Lung microvascular endothelial cell (primary cell): ENCODE results near the gene HSPB6. TPM values are rescaled to one million over a fixed set of nuclear protein-coding genes. Genes with fewer than 3 reads are reported as not detected.

Experiments used
- DNase-seq, 2 donors: peaks; one replicate each; pipeline versions ENCODE4 v3.0.0 to v3.0.0-alpha.2; 2010; ENCODE audit warnings: low read depth in 2 of 2
- total RNA-seq: library from RNA; depleted of rRNA; stranded (reverse); fragments of >200 nt; gene quantifications from 2 replicates; pipeline ENCODE4 v1.2.1, GENCODE V29; 2014

Gene HSPB6
- total RNA-seq, 1 donor from 2014 or later = 0.20 TPM

- DNase-seq = no peak
These were observed 10.7 kb upstream of the HSPB6 start for GRCh38 chr19:35767288-35768081.

DNA sequence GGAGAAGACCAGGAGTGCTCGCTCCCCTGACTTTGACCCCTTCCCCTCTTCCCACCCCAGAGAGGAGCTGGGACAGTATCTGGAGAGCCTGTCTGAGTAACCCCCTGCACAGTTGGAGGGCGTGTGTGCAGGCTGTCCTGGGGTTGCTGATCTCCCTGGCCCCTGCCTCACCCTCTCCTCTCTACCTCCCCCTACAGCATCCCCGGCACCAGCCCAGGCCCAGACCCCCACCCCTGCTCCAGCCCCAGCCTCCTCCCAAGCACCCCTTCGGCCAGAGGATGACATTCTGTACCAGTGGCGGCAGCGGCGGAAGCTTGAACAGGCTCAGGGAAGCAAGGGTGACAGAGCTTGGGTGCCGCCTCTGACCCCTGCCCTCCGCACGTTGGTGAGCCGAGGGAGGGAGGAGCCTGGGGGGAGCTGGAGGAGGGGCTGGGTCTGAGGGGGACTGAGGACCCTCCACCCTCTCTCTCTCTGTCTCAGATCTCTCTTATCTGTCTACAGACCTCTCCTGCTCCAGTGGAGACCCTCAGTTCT lies 9.8 kb upstream of the HSPB6 start:
- no peak for DNase-seq

DNA sequence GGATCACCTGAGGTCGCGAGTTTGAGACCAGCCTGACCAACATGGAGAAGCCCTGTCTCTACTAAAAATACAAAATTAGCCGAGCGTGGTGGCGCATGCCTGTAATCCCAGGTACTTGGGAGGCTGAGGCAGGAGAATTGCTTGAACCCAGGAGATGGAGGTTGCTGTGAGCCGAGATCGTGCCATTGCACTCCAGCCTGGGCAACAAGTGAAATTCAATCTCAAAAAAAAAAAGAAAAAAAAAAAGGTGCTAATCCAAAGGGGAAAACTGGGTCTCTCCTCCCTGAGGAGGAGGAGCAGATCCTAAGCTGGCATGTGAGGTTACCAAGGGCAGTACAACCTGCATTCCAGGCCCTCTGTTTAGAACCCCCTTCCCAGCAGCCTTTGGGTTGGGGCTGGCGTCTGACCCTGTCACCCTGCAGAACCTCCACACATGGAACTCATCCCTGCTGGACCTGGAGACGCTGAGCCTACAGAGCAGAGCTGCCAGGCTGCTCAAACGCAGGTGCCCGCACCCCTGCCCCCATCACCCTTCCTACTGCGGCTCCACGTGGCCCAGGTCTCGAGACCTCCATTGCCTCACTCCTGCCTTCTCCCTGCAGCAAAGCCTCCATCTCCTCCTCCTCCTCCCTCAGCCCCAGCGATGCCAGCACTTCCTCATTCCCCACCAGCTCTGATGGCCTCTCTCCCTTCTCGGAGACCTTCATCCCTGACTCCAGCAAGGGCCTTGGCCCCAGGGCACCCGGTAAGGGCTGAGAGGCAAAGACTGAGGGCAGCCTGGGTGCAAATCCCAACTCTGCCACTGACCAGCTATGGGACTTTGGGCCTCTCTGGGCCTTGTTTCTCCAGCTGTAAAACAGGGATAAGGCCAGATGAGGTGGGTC lies 7.8 kb upstream of the HSPB6 start:
- no peak for DNase-seq

GRCh38 chr19:35760711-35761349 lies 4.0 kb upstream of the HSPB6 start:
- DNase-seq = no peak

DNA sequence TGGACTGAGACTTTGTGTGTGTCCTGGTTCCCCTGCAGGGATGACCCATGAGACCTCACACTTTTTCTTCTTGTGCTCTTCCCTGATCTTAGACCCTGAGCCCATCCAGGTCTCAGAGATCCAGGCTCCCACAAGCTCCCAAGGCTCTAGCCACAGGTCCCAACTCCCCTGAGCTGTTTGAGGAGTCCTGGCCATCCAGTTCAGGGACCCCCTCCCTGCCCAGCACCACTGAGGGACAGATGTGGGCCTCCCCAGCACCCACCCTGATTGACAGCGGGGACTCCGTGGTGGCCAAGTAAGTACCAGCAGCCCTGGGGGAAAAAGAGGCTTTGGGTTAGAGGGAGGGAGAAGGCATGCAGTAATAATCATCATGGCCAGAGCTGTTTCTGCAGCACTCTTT lies 2.9 kb upstream of the HSPB6 start:
- no peak for DNase-seq

GRCh38 chr19:35757749-35758608 lies 1.1 kb upstream of the HSPB6 start, which contains the start of gene PROSER3:
TSS of gene PROSER3 (plus strand) at chr19:35758176. CDS start at chr19:35758216, 40 bp downstream.
- DNase-seq = peak; percentile 99 to 100

GRCh38 chr19:35757231-35757748 lies 461 bp upstream of the HSPB6 start:
- peak in 1 of 2 donors; percentile 67 for DNase-seq

DNA sequence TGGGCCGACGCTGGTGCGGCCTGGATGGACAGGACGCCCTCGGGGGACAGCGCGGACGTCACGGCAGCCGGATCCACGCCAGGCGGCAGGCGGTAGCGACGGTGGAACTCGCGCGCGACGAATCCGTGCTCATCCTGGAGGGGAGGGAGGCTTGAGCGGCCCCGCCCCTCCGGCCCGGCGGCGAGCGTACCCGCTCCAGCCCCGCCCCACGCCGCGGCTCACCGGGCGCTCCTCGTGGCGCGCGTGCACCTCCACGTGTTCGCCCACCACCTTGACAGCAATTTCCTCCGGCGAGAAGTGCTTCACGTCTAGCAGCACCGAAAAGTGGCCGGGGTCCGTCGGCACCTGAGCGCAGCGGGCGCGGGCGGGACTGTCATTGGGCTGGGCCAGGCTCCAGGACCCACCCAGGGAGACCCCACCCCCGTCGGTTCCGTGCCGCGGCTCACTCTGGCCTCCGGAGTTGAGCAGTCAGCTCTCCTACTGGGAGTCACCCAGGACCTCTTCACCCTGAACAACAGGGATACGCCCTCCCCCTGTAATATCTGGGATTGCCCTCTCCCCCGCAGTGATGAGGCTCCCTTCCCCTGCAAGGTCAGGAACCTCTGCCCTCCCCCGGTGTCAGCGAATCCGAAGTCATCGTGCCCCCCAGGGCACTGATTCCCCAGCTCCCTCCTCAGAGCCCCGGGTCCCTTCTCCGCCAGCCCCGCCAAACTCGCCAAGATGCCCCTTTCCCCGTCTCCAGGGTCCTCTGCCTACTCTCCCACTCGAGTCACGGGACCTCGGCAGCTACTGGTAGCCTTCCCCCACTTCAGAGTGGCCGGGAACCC lies 1.1 kb downstream of the HSPB6 start:
- DNase-seq = peak in 1 of 2 donors; percentile 60

DNA sequence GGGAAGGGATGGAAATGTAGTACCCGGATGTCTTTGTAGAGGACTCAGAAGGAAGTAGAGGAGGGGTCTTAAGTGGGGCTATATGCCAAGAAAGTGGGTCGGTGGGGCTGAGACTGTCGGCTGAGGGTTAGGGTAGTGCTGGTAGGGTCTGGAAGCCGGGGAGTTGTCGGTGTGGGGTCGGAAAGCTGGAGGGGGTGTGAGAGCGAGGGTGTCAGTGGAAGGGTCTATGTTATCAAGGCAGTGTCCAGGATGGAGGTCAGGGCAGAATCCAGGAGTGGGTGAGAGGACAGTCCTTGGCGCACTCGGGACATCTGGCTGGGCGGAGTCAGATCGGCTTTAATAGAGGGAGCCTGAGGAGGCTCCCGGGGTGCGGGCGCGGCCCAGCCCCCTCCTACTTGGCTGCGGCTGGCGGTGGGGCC lies 1.7 kb downstream of the HSPB6 start:
- DNase-seq = no peak

- DNase-seq = no peak
These were observed 2.3 kb downstream of the HSPB6 start for GRCh38 chr19:35754370-35755130.

- no peak for DNase-seq
These were observed 3.0 kb downstream of the HSPB6 start for GRCh38 chr19:35753634-35754369.

DNA sequence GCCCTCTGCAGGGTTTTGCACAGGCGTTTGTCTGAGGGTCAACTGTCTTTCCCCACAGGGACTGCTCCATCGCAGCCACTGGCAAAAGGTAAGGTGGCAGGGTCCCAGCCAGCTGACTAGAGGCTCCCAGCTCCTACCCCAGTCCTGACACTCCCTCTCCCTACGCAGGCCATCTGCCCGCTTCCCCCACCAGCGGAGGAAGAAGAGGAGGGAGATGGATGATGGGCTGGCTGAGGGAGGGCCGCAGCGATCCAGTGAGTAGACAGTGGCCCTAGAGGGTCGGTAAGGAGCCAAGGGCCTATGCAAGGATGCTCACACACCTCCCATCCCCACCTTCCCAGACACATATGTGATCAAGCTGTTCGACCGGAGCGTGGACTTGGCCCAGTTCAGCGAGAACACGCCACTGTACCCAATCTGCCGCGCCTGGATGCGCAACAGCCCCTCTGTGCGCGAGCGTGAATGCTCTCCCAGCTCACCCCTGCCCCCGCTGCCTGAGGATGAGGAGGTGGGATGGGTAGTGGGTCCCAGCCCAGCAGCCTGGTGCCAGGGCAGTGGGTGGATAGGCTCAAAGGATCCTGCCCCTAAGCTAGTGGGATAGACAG lies 4.0 kb downstream of the HSPB6 start:
- DNase-seq = no peak

GRCh38 chr19:35751839-35752745 lies 4.7 kb downstream of the HSPB6 start:
- no peak for DNase-seq

GRCh38 chr19:35750167-35750566 lies 6.7 kb downstream of the HSPB6 start:
- no peak for DNase-seq

DNA sequence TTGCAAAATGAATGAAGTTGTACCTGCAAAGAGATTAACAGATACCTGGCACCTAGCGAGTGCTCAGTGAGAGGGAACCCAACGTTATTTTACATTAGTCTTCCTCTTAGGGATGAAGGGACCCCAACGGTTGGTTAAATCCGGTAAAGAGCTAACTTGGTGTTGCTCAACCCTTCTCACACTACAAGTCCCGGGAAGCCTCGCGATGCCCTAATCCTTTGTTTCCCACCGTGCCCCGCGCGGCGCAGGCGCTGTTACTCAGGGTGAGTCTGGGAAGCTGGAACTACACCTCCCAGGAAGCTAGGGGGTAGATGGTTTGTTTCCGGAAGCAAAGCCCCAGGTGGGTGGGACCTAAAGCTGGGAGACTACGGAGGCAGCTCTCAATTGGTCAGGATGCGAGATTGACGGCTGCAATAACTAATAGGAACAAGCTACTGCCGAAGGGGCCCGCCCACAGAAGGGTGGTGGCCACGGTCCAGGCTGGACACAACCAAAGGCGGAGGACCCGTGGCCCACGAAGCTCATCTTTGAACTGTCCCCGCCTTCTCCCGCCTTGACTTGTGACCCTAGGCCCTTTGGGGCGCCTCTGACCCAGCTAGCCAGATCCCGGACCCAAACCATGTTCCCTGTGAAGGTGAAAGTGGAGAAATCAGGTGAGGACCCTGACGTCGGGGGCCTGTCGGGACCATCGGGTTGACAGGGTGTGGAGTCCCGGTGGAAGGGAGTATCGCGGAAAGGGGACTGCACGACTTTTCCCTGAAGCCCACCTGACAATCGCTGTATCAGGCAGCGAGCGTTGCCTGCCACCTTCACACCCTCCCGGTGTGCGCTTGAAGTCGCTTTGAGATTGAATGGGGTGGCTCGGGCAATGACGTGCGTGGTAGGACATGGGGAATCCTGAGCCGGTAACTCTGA lies 8.5 kb downstream of the HSPB6 start, which contains the start of gene LIN37:
TSS of gene LIN37 (plus strand) at position 471 of the 915 bp plus-strand sequence. CDS start at position 620, 149 bp downstream.
- DNase-seq = peak; percentile 99 to 100
